ENCODE measurements around the gene POLR3E. TPM values are rescaled to one million over a fixed set of nuclear protein-coding genes. Genes with fewer than 3 reads are reported as not detected.

The POLR3E gene
- total RNA-seq, 1 donor from 2014 or later = 31.5 TPM

DNA sequence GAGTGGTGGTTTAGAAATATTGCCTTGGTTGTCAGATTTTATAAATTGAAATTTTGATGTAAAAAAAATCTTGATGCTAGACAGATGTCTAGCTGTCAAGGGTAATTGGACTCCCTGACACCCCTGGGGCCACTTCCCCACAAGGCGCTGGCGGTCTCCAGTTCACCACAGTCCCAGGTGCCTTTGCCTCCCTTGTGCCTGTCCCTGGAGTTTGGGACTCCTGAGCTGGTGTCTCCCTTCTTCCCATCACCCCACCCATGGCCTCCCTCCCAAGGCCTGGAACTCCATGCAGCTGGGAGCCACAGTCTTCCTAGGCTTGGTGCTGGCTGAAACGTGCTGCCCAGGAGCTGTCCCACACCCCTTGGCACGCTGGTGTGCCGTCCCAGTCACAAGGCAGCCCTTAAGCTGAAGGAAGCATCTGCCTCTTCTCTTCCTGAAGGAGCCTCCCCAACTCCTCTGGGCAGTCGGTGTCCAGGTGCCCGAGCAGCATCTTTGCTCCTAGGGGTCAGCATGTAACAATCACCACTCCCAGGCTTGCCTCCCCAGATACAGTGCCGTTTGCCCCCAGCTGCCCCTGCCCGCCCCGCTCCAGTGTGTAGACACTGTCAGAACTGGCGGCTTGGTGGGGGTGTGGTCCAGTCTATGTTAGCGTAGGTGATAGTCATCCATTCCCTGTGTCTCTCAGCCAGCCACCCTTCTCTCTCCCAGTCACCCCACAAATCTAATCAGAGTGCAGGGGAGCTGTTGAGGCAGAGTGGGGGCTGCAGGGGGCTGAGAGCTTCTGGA is 26.2 kb downstream of the POLR3E start:
- Mint-ChIP-seq H3K4me3 (ENCODE audit: unreplicated experiment) (no peak overlapping the region), H3K27me3 (ENCODE audit: unreplicated experiment) (peaks cover 4% of the 10 kb centered on the region), H3K4me1 (ENCODE audit: low read depth, unreplicated experiment) (peaks cover 12% of the 10 kb centered on the region), H3K36me3 (ENCODE audit: unreplicated experiment) (no peaks in the 10 kb centered on the region), H3K9me3 (ENCODE audit: unreplicated experiment) (no peaks in the 10 kb centered on the region), H3K27ac (ENCODE audit: unreplicated experiment) (no peak overlapping the region)
- DNase-seq = no peak
- TF ChIP-seq CTCF (IDR thresholded peaks at IDR 0.05; ENCODE audit: partially characterized antibody, unreplicated experiment) = no peak

DNA sequence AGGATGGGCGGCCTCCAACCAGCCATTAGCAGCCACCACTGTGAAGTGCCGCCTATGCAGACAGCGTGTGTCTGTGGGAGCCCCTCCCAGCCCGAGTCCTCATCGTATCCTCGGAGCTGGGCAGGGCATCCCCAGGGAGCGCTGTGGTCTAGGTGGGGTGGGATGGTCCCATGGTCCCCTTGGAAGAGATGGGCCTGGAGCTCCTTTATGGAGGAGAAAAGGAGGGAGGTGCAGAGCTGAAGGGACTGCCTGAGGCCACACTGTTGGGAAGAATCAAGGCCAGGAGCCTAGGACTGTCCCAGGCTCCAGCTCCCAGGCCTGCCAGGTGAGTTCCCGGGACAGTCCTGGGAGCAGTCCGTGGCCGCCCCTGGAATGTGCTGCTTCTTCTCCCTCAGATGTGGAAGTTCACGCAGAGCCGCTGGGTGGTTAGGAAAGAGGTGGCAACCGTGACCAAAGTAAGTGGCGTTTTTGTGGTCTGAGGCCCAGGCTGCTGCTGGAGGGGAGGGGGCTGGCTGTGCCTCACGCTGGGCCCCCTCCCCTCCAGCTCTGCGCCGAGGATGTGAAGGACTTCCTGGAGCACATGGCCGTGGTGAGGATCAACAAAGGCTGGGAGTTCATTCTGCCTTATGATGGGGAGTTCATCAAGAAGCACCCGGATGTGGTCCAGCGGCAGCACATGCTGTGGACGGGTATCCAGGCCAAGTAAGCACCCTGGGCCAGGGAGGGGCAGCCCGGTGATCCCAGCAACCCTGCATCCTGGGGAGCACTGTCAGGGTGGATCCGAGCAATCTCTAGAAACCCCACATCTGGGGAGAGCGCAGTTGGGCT is 27.0 kb downstream of the POLR3E start:
- no peak overlapping the region for H3K27ac Mint-ChIP-seq (ENCODE audit: unreplicated experiment)
- no peak for TF ChIP-seq CTCF (IDR thresholded peaks at IDR 0.05; ENCODE audit: partially characterized antibody, unreplicated experiment)
- no peak for DNase-seq
- peaks cover 12% of the 10 kb centered on the region for H3K4me1 Mint-ChIP-seq (ENCODE audit: low read depth, unreplicated experiment)
- H3K9me3 Mint-ChIP-seq (ENCODE audit: unreplicated experiment) = no peaks in the 10 kb centered on the region
- no peak overlapping the region for H3K4me3 Mint-ChIP-seq (ENCODE audit: unreplicated experiment)
- no peaks in the 10 kb centered on the region for H3K36me3 Mint-ChIP-seq (ENCODE audit: unreplicated experiment)
- H3K27me3 Mint-ChIP-seq (ENCODE audit: unreplicated experiment) = peaks cover 4% of the 10 kb centered on the region

- Mint-ChIP-seq H3K27ac (ENCODE audit: unreplicated experiment) (no peak overlapping the region), H3K4me1 (ENCODE audit: low read depth, unreplicated experiment) (peaks cover 12% of the 10 kb centered on the region), H3K4me3 (ENCODE audit: unreplicated experiment) (no peak overlapping the region), H3K36me3 (ENCODE audit: unreplicated experiment) (no peaks in the 10 kb centered on the region), H3K27me3 (ENCODE audit: unreplicated experiment) (peaks cover 4% of the 10 kb centered on the region), H3K9me3 (ENCODE audit: unreplicated experiment) (no peaks in the 10 kb centered on the region)
- TF ChIP-seq CTCF (IDR thresholded peaks at IDR 0.05; ENCODE audit: partially characterized antibody, unreplicated experiment) = no peak
- DNase-seq = no peak
These were observed 27.8 kb downstream of the POLR3E start for GRCh38 chr16:22324787-22325597.

DNA sequence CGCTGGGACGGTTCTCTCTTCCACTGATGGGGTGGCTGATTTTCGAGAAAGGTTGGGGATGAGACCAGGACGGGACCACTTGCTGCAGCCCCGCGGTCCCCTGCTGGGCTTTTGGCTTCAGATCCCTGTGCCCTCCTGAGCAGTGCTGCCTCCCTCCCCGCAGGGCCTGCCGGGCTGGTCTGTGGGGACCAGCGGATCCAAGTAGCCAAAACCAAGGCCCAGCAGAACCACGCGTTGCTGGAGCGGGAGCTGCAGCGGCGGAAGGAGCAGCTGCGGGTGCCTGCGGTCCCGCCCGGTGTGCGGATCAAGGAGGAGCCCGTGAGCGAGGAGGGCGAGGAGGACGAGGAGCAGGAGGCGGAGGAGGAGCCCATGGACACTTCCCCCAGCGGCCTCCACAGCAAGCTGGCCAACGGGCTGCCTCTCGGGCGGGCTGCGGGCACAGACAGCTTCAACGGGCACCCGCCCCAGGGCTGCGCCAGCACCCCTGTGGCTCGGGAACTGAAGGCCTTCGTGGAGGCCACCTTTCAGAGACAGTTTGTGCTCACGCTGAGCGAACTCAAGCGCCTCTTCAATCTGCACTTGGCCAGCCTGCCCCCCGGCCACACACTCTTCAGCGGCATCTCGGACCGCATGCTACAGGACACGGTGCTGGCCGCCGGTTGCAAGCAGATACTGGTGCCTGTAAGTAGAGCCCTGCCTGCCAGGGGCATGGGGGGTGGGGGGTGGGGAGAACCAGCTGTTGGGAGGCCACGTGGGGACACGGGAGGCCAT is 28.6 kb downstream of the POLR3E start:
- Mint-ChIP-seq H3K27me3 (ENCODE audit: unreplicated experiment) (peaks cover 4% of the 10 kb centered on the region), H3K9me3 (ENCODE audit: unreplicated experiment) (no peaks in the 10 kb centered on the region), H3K27ac (ENCODE audit: unreplicated experiment) (no peak overlapping the region), H3K4me3 (ENCODE audit: unreplicated experiment) (no peak overlapping the region), H3K36me3 (ENCODE audit: unreplicated experiment) (no peaks in the 10 kb centered on the region), H3K4me1 (ENCODE audit: low read depth, unreplicated experiment) (peaks cover 8% of the 10 kb centered on the region)
- no peak for TF ChIP-seq CTCF (IDR thresholded peaks at IDR 0.05; ENCODE audit: partially characterized antibody, unreplicated experiment)
- no peak for DNase-seq
